Common myeloid progenitor, CD34-positive (primary cell): ENCODE results near the gene ADSL.

ENCODE experiments used
- CTCF ChIA-PET: fragments of 350-600 bp; sonication (Branson Sonifier 250); formaldehyde crosslinking; loops from one replicate; lab custom pipeline; 2021; ENCODE audit warnings: antibody characterized with exemption; lab: Charles Lee
- POLR2A ChIA-PET: fragments of 350-600 bp; sonication (Branson Sonifier 250); formaldehyde crosslinking; loops from one replicate; lab custom pipeline; 2021; ENCODE audit warnings: antibody characterized with exemption; lab: Charles Lee
- DNase-seq, 3 donors: peaks; one replicate each; pipeline versions ENCODE4 v3.0.0 to v3.0.0-alpha.2; 2013
- H3K27ac ChIP-seq, 2 experiments: 1 replicate in 1 of 2; 2 replicates in 1 of 2; pipeline ENCODE4 v1.7.0; 2013; ENCODE audit warnings: inconsistent platforms in 2 of 2, low read length in 2 of 2, mild to moderate bottlenecking in 2 of 2, low read depth in 1 of 2, moderate library complexity in 1 of 2; ENCODE audit not compliant: severe bottlenecking in 2 of 2, insufficient read depth in 1 of 2, poor library complexity in 1 of 2
- H3K27me3 ChIP-seq, 5 experiments: replicated peaks in 2 of 5; 1 replicate in 3 of 5; 2 replicates in 2 of 5; pipeline versions ENCODE4 v1.6.1 to v1.7.0; 2013; ENCODE audit warnings: low read length in 4 of 5, mild to moderate bottlenecking in 2 of 5, moderate library complexity in 2 of 5, inconsistent platforms in 1 of 5; ENCODE audit not compliant: insufficient read depth in 5 of 5, control insufficient read depth in 4 of 5
- H3K36me3 ChIP-seq, 4 experiments: 1 replicate in 2 of 4; 2 replicates in 2 of 4; pipeline versions ENCODE4 v1.6.1 to v1.7.0; 2013; ENCODE audit warnings: low read length in 3 of 4, control low read depth in 1 of 4, mild to moderate bottlenecking in 1 of 4; ENCODE audit not compliant: control insufficient read depth in 4 of 4, insufficient read depth in 4 of 4
- H3K4me1 ChIP-seq, 4 experiments: 1 replicate in 3 of 4; 2 replicates in 1 of 4; pipeline versions ENCODE4 v1.6.1 to v1.7.1; 2013; ENCODE audit warnings: low read length in 3 of 4, mild to moderate bottlenecking in 3 of 4, control low read depth in 1 of 4, inconsistent platforms in 1 of 4, moderate library complexity in 1 of 4; ENCODE audit not compliant: control insufficient read depth in 4 of 4, insufficient read depth in 4 of 4; ENCODE audit errors: control extremely low read depth in 1 of 4
- H3K4me3 ChIP-seq, 7 experiments: 1 replicate in 4 of 7; 2 replicates in 3 of 7; pipeline versions ENCODE4 v1.5.1 to v1.7.0; 2013; ENCODE audit warnings: mild to moderate bottlenecking in 7 of 7, low read length in 6 of 7, moderate library complexity in 6 of 7, inconsistent platforms in 2 of 7, low read depth in 2 of 7, control low read depth in 1 of 7; ENCODE audit not compliant: insufficient read depth in 4 of 7, control insufficient read depth in 1 of 7; ENCODE audit errors: extremely low read depth in 1 of 7
- H3K9me3 ChIP-seq, 5 experiments: 1 replicate in 4 of 5; 2 replicates in 1 of 5; pipeline versions ENCODE4 v1.6.1 to v1.7.1; 2013; ENCODE audit warnings: low read length in 4 of 5, mild to moderate bottlenecking in 2 of 5, inconsistent platforms in 1 of 5, low read depth in 1 of 5, moderate library complexity in 1 of 5; ENCODE audit not compliant: control insufficient read depth in 4 of 5, insufficient read depth in 2 of 5; ENCODE audit errors: control extremely low read depth in 1 of 5
- WGBS: methylation state at CpG from one replicate; pipeline ENCODE4 v1.1.5; 2013; ENCODE audit not compliant: insufficient coverage; 5-methylcytosine and 5-hydroxymethylcytosine counted together

Gene ADSL

GRCh38 chr22:40320687-40321086 lies 25.6 kb upstream of the ADSL start:
- ChIA-PET POLR2A (no interaction called here), CTCF (interaction anchor here (2.6 kb wide), 1 partner anchor 27 kb away, joined by 10 read pairs; no protein-coding TSS in a partner anchor)
- Histone ChIP-seq H3K27ac (no peak overlapping the region), H3K36me3 (peaks cover 24 to 77% (median 52%) of the 10 kb centered on the region in 4 experiments), H3K27me3 (no peaks in the 10 kb centered on the region), H3K9me3 (no peaks in the 10 kb centered on the region), H3K4me1 (peaks cover 0 to 2% (median 0%) of the 10 kb centered on the region in 4 experiments), H3K4me3 (no peak overlapping the region)
- no peak for DNase-seq

GRCh38 chr22:40322021-40322420 lies 24.3 kb upstream of the ADSL start:
- Histone ChIP-seq H3K9me3 (no peaks in the 10 kb centered on the region), H3K27me3 (no peaks in the 10 kb centered on the region), H3K4me1 (peaks cover 0 to 9% (median 1%) of the 10 kb centered on the region in 4 experiments), H3K27ac (no peak overlapping the region), H3K4me3 (no peak overlapping the region), H3K36me3 (peaks cover 19 to 64% (median 42%) of the 10 kb centered on the region in 4 experiments)
- ChIA-PET CTCF (interaction anchor here (2.6 kb wide), 1 partner anchor 26 kb away, joined by 10 read pairs; no protein-coding TSS in a partner anchor), POLR2A (no interaction called here)
- WGBS = 100% methylated on average over 1 of the region's 5 CpGs
- peak; percentile 17 to 59 (median 27) for DNase-seq

GRCh38 chr22:40322818-40323447 lies 23.4 kb upstream of the ADSL start:
- no peaks in the 10 kb centered on the region for H3K9me3 ChIP-seq
- H3K36me3 ChIP-seq = peaks cover 19 to 55% (median 38%) of the 10 kb centered on the region in 4 experiments
- CTCF ChIA-PET = interaction anchor here (2.6 kb wide), 1 partner anchor 25 kb away, joined by 10 read pairs; no protein-coding TSS in a partner anchor
- H3K4me1 ChIP-seq = peaks cover 0 to 18% (median 6%) of the 10 kb centered on the region in 4 experiments
- no peak for DNase-seq
- H3K27me3 ChIP-seq = no peaks in the 10 kb centered on the region
- over 99% methylated on average over 11 of the region's 17 CpGs for WGBS
- POLR2A ChIA-PET = no interaction called here
- no peak overlapping the region for H3K27ac ChIP-seq
- H3K4me3 ChIP-seq = no peak overlapping the region

GRCh38 chr22:40323681-40324171 lies 22.6 kb upstream of the ADSL start:
- Histone ChIP-seq H3K4me3 (no peak overlapping the region), H3K27me3 (no peaks in the 10 kb centered on the region), H3K27ac (no peak overlapping the region), H3K36me3 (peaks cover 19 to 52% (median 37%) of the 10 kb centered on the region in 4 experiments), H3K4me1 (peaks cover 3 to 26% (median 12%) of the 10 kb centered on the region in 4 experiments), H3K9me3 (no peaks in the 10 kb centered on the region)
- no peak for DNase-seq
- 99% methylated on average over 7 of the region's 8 CpGs for WGBS
- ChIA-PET POLR2A (interaction anchor here (0.5 kb wide), 1 partner anchor 13 kb away, joined by 4 read pairs; no protein-coding TSS in a partner anchor), CTCF (no interaction called here)

- Histone ChIP-seq H3K4me3 (no peak overlapping the region), H3K36me3 (peaks cover 19 to 51% (median 36%) of the 10 kb centered on the region in 4 experiments), H3K9me3 (no peaks in the 10 kb centered on the region), H3K27ac (no peak overlapping the region), H3K27me3 (no peaks in the 10 kb centered on the region), H3K4me1 (peaks cover 12 to 35% (median 16%) of the 10 kb centered on the region in 4 experiments)
- no peak for DNase-seq
- POLR2A ChIA-PET = interaction anchor here (0.7 kb wide), 1 partner anchor 22 kb away, joined by 3 read pairs; no protein-coding TSS in a partner anchor
- CTCF ChIA-PET = interaction anchor here (0.5 to 1.1 kb wide), 2 partner anchors 22 to 52 kb away, joined by 3 read pairs; no protein-coding TSS in a partner anchor
- 72% methylated on average over 6 of the region's 19 CpGs for WGBS
Observed at GRCh38 chr22:40324468-40325305, 21.6 kb upstream of the ADSL start.

GRCh38 chr22:40325315-40325714 lies 21.0 kb upstream of the ADSL start:
- no peaks in the 10 kb centered on the region for H3K27me3 ChIP-seq
- WGBS = 93% methylated on average over 4 of the region's 6 CpGs

More at GRCh38 chr22:40325315-40325714, 21.0 kb upstream of the ADSL start:
- H3K4me3 ChIP-seq = no peak overlapping the region
- POLR2A ChIA-PET = interaction anchor here (0.7 kb wide), 1 partner anchor 21 kb away, joined by 3 read pairs; no protein-coding TSS in a partner anchor
- H3K27ac ChIP-seq = no peak overlapping the region
- no peak for DNase-seq
- CTCF ChIA-PET = interaction anchor here (0.5 to 1.1 kb wide), 2 partner anchors 22 to 51 kb away, joined by 3 read pairs; no protein-coding TSS in a partner anchor
- no peaks in the 10 kb centered on the region for H3K9me3 ChIP-seq
- peaks cover 12 to 42% (median 21%) of the 10 kb centered on the region in 4 experiments for H3K4me1 ChIP-seq
- H3K36me3 ChIP-seq = peaks cover 19 to 52% (median 36%) of the 10 kb centered on the region in 4 experiments
